GM19240 (cell line): Measurements from ENCODE around the gene YLPM1.
"Not testable (repeated sequence)": the region's sequence is repeated elsewhere in the genome, so short reads cannot be mapped to it uniquely, and the experiment has no call there.

Experiments used
- DNase-seq: peaks from one replicate; pipeline ENCODE4 v3.0.0; 2011; ENCODE audit warnings: low spot score; ENCODE audit not compliant: insufficient read length

YLPM1 gene, protein sequence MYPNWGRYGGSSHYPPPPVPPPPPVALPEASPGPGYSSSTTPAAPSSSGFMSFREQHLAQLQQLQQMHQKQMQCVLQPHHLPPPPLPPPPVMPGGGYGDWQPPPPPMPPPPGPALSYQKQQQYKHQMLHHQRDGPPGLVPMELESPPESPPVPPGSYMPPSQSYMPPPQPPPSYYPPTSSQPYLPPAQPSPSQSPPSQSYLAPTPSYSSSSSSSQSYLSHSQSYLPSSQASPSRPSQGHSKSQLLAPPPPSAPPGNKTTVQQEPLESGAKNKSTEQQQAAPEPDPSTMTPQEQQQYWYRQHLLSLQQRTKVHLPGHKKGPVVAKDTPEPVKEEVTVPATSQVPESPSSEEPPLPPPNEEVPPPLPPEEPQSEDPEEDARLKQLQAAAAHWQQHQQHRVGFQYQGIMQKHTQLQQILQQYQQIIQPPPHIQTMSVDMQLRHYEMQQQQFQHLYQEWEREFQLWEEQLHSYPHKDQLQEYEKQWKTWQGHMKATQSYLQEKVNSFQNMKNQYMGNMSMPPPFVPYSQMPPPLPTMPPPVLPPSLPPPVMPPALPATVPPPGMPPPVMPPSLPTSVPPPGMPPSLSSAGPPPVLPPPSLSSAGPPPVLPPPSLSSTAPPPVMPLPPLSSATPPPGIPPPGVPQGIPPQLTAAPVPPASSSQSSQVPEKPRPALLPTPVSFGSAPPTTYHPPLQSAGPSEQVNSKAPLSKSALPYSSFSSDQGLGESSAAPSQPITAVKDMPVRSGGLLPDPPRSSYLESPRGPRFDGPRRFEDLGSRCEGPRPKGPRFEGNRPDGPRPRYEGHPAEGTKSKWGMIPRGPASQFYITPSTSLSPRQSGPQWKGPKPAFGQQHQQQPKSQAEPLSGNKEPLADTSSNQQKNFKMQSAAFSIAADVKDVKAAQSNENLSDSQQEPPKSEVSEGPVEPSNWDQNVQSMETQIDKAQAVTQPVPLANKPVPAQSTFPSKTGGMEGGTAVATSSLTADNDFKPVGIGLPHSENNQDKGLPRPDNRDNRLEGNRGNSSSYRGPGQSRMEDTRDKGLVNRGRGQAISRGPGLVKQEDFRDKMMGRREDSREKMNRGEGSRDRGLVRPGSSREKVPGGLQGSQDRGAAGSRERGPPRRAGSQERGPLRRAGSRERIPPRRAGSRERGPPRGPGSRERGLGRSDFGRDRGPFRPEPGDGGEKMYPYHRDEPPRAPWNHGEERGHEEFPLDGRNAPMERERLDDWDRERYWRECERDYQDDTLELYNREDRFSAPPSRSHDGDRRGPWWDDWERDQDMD (N-terminal part only)

GRCh38 chr14:74762917-74763802 lies at the start of gene YLPM1:
Gene YLPM1 (plus strand): TSS chr14:74763316. CDS start chr14:74763490, 174 bp downstream.
- DNase-seq, result peak; percentile 85

GRCh38 chr14:74713395-74713735 lies 49.8 kb upstream of the YLPM1 start:
- no peak for DNase-seq

DNA sequence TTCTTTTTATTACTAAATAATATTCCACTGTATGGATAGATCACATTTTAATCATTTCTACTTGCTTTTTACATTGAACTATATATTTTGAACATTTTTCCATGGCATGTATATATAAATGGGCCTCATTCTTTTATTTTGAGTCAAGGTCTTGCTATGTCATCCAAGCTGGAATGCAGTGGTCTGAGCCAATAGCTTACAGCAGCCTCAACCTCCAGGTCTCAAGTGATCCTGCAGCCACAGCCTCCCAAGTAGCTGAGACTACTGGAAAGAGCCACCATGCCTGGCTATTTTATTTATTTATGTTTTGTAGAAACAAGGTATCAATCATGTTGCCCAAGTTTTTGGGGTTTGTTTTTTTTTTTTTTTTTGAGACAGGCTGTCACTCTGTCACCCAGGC lies 42.6 kb upstream of the YLPM1 start:
- no peak for DNase-seq

DNA sequence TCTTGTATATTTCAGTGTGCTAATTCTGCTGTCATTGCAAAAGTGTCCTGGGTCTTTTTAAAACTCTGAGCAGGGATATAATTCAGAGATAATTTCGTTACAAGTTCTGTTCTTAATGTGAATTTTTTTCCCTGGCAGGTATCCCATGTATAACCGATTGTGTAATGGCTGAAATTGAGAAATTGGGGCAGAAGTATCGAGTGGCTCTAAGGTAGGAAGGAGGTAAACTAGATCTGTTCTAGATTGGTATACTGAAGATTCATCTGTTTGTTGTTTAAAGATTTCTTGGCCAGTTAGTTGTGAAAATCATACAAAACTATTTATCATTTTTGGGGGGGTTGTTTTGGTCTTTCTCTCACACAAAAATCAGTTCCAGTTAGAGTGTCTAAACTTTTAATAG lies 40.0 kb upstream of the YLPM1 start:
- DNase-seq, result no peak

- DNase-seq, result no peak
These were observed 30.7 kb upstream of the YLPM1 start for GRCh38 chr14:74732387-74732786.

- DNase-seq, result no peak
These were observed 29.9 kb upstream of the YLPM1 start for GRCh38 chr14:74733221-74733620.

DNA sequence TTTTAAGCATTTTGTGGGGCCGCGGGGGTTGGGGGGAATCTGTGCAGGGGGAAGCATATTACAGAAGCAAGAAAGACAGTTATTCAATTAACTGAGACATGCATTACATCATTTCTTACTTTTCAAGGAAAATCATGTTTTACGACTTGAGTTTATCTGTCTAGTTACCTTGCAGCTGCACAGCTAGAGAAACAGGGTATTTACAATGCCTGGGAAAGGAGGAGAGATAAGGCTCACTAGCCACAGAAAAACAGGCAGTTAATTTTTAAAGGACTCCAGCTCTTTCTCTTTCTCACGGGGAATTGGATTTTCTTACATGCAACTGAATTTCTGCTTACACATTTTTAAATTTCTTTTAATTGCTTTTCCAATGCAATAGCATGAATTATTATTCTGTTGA lies 28.0 kb upstream of the YLPM1 start:
- no peak for DNase-seq

DNA sequence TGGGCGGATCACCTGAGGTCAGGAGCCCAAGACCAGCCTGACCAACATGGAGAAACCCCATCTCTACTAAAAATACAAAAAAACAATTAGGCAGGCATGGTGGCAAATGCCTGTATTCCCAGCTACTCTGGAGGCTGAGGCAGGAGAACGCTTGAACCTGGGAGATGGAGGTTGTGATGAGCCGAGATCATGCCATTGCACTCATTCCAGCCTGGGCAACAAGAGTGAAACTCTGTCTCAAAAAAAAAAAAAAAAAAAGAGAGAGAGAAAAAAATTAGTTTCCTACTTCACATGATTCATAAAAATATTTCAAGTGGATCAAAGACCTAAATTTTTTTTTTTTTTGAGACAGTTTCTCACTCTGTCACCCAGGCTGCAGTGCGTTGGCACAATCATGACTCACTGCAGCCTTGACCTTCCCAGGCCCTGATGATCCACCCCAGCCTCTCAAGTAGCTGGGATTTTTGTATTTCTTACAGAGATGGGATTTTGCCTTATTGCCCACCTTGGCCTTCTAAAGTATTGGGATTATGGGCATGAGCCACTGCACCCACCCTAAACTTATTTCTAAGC lies 25.3 kb upstream of the YLPM1 start:
- DNase-seq, result no peak

- no peak for DNase-seq
These were observed 23.7 kb upstream of the YLPM1 start for GRCh38 chr14:74739293-74740030.

GRCh38 chr14:74747237-74747636 lies 15.9 kb upstream of the YLPM1 start:
- DNase-seq, result no peak

DNA sequence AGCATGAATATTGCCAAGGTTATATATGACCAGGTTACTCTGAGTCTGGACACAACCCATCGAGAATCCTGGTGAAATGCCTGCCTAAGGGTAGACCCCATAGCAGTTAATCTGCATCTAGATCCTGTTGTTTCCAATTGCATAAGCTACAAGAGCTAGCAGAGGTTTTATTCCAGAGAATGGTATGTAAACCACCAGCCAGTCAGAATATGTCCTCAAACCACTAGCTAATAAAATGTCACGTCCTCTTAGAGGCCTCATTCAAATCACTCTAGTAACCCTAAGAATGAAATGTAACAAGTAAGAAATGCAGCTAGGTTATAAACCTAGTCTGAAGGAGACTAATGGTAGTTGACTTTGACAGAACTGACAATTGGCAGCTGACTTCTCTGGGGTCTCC lies 9.0 kb upstream of the YLPM1 start:
- DNase-seq, result no peak

DNA sequence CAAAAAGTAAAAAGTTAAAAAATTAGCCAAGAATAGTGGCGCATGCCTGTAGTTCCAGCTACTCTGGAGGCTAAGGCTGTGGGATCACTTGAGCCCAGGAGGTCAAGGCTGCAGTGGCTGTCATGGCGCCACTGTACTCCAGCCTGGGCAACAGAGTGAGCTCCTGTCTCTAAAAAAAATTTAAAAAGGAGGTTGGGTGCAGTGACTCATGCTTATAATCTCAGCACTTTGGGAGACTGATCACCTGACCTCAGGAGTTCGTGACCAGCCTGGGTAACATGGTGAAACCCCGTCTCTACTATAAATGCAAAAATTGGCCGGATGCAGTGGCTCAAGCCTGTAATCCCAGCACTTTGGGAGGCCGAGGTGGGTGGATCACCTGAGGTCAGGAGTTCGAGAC lies 8.2 kb upstream of the YLPM1 start:
- no peak for DNase-seq

DNA sequence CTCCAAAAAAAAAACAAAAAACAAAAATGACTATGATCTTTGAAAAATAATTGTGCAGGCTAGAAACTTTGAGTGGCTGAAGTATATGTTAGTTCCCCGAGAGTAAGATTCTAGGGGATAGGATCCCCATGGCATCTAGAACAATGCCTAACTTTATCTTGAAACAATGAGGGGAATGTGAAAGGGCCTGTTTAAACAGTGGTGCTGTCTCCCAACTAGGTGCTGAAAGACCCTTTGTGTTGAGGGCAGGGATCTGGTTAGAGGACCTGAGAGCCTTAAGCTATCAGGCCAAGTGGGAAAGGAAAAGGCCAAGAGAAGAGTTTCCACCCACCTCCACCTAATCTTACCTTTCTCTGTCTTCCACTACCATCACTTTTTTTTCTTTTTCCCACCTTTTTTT lies 6.8 kb upstream of the YLPM1 start:
- no peak for DNase-seq

DNA sequence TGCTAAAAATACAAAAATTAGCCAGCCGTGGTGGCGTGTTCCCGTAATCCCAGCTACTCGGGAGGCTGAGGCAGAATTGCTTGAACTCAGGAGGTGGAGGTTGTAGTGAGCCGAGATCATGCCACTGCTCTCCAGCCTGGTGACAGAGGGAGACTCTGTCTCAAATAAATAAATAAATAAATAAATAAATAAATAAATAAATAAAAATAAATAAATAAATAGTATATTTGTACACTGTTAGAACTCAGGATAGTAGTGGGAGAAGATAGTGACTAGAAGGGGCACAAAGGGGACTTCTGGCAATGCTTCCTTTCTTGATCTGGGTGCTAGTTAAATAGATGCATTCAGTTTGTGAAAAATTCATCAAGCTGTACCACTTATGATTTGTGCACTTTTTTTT lies 4.6 kb upstream of the YLPM1 start:
- DNase-seq, result not testable (repeated sequence)

DNA sequence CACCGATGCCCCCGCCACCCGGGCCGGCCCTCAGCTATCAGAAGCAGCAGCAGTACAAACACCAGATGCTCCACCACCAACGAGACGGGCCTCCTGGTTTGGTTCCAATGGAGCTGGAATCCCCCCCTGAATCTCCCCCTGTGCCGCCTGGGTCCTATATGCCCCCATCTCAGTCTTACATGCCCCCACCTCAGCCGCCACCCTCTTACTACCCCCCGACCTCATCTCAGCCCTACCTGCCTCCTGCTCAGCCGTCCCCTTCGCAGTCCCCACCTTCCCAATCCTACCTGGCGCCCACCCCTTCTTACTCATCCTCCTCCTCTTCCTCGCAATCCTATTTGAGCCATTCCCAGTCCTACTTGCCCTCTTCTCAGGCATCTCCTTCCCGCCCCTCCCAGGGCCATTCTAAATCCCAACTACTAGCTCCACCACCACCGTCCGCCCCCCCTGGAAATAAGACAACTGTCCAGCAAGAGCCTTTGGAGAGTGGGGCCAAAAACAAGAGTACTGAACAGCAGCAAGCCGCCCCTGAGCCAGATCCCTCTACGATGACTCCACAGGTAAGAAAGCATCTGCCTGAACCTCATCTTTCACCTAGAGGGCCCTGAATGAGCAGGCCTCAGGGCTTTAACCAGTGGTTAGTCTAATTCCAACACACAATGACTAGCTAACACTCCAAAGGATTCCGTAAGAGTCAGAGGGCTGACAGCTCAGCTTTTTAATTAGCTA lies 851 bp downstream of the YLPM1 start:
- no peak for DNase-seq

- no peak for DNase-seq
These were observed 2.6 kb downstream of the YLPM1 start for GRCh38 chr14:74765721-74766120.

- DNase-seq, result no peak
These were observed 8.3 kb downstream of the YLPM1 start for GRCh38 chr14:74771399-74771798.

DNA sequence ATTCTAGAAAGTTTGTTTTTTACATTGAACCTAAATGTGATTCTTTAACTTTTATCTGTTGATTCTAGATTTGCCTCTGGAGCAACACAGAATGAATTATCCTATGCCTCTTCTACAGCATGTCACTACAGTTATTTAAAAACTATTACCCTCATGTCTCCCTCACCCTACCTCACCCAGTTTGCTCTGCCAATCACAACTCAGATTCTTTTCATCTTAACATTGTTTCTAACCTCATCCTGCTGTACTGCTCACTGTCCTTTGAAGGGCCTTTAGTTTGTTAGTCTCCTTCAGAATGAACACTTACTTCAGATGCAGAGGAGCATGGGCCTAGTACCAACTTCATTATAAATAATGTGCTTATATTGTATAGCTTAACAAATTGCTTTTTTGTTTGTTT lies 21.5 kb downstream of the YLPM1 start:
- no peak for DNase-seq

- no peak for DNase-seq
These were observed 22.0 kb downstream of the YLPM1 start for GRCh38 chr14:74785056-74785613.
